ENCODE results near the gene IL19.

Gene IL19

DNA sequence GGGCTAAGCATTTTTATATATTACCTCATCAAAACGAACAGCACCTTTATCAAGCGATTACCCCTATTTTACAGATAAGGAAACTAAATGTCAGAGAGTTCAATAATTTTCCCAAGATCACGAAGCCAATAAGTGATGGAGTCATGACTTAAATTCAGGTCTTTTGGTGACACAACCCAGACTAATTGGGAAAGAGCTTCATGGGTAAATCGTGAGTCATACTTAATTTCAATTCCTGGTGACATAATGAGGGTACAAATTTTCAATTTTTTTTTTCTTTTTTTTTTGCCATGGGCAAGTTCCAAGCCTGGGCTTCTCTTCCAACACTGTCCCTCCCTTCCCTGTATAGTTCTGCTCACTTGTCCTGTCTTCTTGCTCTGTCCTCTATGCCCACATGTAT, 31.8 kb downstream of the IL19 start:
- no peak for DNase-seq

DNA sequence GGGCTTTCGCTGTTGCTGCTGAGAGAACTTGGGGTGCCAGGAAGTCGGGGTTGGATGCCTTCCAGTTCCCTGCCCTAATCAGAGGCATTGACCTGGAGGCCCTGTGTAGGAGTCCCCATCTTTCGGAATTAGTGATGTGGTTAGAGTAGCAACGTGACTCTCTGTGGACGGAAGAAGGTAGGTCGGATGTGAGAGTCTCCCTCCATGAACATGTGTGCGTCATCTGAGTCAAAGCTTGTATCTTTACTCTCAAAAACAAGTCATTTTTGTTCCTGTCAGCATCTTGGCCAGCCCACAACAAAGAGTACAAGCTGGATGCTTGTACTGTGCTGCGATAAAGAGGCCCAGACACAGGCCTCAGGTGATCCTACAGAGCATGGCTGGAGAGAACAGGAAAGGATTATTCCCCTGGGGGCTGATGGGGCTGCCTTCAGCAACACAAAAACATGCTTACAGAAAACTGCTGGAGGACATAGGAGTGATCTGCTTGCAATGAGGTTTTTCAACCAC, 32.7 kb downstream of the IL19 start:
- DNase-seq, result no peak

DNA sequence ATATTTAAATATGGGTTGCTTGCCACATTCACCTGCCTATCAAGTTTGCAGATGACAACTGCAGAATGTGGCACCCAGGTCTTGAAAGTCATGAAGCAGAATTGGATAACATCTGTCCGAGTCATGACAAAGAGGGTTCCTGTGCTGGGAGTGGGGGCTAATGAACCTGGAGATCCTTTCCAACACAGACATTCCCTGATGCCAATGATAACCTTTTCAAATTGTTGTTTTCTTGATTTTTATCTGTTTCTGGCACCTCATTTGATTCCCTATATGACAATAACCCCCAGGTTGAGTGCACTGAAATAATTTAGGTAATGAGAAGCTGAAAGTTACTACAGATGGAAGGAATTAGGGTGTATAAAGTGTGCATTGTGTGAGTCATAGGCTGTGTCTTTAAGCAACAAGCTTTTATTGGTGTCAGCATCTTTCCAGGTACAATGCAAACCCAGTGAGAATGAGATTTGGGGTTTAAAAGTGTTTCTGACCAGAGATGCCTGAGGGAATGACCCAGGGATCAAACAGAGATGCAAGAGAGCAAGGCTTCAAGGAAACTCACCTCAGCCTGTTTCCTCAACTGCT, 33.7 kb downstream of the IL19 start:
- DNase-seq, result no peak

DNA sequence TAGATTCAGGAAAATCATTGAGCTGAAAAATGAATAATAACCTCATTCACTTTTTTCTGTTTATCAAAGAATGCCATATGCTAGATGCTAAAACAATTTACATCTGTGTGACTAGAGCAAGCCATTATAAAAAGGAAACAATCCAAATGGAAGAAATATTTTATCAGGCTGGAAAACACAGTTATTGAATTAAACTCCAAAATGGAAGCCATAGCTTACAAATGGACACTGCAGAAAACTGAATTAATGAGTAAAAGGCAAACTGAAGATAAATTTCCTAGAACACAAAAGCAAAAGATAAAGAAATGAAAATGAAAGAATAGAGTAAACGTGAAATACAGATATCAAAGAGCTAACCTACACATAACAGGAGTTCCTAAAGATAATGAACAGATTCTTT, 34.8 kb downstream of the IL19 start:
- no peak for DNase-seq

DNA sequence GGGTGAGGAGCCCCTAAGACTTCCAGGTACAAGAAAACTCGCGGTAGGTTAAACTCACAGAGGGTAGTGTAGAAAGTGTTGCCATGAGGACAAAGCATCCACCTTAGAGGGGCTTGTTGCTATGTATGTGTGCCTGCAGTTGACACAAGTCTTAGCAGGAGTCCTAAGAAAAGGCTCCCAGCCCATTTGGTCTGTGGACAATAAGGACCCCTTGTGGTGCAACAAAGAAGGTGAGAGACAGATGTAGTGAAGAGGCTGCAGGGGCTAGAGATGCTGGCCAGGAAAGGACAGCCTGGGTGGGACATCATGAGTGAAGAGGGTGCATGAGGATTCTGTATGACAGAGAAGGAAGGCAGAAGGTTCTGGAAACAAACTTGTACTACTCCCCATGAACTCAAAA, 38.0 kb downstream of the IL19 start:
- no peak for DNase-seq

DNA sequence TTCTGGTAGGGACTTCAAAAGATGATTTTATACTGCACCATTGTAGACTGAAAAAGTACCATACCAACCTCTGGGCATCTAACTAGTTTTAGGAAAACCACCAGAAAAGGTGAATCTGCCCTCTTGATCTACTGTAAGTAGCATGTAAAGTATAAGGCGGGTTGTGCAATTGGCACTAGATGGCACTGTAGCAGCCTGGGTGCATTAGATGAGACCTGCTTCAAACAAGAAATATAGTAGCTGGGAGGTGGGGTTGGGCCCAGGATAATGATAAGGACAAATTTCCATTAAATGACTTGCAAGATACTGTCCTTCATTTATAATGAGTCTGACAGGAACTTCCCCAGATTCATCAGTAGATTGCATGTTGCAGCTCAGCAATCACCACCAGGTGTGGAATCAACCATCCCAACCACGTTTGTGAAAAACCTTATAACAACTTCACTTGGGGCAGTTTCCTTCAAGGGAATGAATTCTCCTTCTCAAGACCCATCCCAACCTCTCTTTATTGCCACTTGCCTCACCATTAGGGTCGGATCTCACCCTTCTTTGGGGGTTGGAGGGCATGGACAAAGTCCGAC, 39.0 kb downstream of the IL19 start:
- peak; percentile 19 for DNase-seq

DNA sequence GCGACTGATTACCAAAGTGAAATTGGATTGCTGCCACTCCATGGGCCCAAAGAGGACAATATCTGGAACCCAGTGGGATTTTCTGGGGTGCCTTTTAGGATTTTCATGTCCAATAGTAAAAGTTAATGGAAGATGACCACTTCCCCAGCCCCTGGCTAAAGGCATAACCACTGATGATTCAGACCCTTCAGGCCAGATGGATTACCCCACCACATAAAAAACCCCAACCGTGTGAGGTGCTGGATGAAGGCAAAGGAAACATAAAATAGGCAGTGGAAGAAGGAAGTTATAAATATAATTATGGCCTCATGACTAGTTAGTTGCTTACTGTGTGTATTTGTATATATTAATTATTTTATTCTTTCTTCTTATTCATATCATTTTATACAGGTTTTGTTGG, 41.9 kb downstream of the IL19 start:
- DNase-seq, result no peak

DNA sequence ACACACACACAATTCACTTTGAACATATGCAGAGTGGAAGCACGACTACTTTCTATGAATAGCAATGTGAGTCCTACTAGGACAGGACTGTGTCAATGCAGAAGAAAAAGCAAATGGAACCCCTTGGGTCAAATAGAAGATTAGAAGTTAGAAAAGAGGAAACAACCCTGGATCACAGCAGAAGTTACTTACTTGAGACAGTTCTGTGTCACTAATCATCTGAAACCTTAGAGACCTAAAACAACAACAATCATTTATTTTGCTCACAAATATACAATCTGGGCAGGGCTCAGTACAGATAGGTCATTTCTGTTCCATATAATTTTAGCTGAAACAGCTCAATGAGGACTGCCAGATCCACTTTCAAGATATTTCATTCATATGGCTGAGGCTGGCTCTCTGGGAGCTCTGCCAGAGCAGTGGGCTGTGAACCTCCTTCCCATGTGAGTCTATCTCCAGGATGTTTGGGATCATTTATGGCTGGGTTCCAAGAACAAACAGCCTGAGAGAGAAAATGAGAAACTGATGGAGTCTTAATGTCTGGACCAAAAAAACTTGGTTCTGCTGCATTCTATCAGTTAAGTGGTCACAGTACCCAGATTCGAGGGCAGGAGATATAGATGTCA, 44.3 kb downstream of the IL19 start:
- DNase-seq, result no peak

DNA sequence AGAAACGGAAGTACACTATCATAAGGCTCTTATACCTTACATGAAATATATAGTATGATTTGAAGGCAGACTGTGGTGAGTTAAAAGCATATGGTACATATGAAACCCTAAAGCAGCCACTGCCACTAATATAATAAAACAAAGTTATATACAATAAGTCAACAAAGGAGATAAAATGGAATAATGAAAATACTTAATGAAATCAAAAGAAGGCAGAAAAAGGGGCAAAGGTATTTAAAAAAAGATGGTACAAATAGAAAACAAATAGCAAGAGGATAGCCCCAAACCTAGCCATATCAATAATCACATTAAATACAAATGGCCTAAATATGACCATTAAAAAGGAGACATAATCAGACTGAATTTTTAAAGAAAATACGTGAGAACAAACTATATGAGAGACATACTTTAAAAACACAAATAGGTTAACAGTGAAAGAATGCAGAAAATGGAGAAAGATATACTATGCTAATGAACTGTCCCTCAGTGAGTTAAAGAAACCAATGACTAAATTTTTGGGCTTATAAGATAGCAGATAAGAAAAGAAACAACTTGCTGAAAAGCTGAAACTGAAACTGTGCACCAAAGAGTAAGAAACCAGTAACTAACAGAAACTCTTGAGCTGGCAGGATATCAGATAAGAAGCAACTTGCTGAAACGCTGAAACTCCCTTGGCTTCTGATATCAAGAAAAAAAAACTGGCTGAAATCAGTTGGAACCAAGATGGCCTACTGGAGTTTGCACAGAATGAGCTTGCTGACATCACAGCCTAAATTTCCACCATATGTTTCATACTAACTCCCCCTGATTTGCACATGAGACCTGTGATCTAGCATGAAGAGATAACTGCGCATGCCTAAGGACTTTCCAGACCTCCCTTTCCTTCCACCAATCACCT, 46.1 kb downstream of the IL19 start:
- DNase-seq, result no peak

DNA sequence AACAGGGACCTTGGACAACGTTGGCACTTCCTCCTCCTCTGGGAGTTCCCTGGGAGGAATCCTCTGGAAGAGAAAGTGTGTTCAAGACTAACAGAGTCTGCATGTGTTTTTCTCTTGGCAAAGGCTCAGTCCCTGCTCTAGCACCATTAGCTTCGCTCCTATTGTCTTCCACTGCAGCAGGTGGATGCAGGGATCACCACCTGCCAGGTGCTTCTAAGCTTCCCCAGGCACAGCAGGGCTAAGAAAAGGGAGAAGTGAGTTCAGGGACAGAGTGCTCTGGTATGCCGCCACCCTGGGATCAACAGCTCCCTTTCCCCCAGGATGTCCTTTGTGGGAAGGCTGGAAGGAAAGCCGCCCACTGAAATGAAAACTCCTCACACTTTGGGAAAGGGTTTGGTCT, 50.9 kb downstream of the IL19 start:
- DNase-seq, result no peak

DNA sequence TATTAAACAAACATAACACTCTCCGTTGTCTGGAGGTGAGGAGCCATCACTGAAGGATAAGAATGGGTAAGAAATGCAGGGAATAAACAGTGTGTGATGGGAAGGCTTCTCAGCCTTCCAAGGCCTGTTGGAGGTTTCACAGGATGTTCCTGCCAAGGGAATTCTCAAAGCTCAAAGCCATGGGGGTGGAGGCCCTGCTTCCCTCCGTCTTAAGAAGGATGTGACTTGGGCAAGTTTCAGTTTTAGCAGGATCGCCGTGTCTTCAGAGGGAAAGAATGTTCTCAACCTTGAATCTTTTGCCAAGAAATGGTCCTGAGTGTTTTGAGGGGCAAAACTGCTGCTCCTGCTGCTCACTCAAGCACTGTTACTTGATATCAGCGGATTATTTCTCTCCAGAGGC, 53.2 kb downstream of the IL19 start:
- DNase-seq, result no peak

DNA sequence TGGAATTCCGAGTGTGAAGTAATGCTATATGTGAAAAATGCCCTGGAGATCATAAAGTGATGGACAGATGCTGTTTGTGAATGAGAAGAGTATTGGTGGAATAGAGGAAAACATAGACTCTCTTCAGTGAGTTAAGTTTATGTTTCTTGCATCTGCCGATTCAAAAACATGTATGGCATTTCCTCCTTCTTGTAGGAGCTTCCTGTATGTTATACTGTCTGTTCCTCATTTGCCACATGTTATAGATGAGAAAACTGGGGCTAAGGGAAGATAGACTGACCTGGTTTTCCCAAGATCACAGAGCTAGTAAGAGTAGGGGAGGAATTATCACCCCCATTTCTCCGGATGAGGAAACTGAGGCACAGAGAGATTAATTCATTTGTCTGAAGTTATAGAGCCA, 53.8 kb downstream of the IL19 start:
- DNase-seq, result no peak

DNA sequence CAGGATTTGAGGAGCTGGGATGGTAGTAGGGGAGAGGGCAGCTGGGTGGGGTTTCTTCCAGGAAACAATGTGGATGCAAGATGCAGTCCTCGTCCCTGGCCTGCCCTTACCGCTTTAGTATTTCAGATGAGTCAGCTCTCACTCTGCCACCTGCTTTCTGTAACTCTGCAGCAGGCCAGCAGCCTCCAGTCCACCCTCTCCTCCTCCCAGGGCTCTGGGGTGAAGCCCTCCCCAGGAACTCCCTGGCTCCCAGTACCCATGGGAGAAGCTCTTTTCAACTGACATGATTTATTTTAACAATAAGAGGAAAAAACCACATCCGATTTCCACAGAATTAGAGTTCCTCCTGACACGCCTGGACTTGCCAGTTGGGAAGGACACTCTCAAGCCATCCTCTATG, 55.8 kb downstream of the IL19 start:
- peak; percentile 16 for DNase-seq

DNA sequence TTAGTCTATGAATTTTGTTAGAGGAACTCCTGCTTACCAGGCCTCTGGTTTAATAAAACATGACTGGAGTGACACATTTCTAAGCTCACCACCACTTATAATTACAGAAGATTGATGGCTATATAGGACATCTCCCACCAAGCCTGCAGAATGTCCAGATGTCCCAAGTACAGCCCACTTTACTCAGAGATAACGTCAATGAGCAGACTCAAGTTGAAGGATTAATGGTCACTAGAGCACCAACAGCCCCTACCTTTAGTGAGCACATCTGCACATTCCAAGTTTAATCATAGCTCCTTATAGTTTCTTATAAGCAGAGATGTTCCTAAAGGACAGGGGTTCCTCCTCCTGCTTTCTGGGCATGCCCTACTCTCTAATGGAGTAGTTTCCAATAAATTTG, 57.5 kb downstream of the IL19 start:
- DNase-seq, result no peak

DNA sequence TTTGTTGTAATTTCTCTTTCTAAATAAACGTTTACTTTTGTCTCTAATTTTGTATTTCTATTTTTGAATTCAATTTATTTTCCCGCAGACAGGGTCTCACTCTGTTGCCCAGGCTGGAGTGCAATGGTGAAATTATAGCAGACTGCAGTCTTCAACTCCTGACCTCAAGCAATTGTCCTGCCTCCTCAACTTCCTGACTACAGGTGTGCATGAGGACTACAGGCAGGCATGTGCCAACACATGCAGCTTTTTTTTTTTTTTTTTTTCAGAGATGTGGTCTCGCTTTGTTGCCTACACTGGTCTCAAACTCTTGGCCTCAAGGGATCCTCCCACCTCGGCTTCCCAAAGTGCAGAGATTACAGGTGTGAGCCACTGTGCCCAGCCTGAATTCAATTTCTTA, 58.2 kb downstream of the IL19 start:
- no peak for DNase-seq

DNA sequence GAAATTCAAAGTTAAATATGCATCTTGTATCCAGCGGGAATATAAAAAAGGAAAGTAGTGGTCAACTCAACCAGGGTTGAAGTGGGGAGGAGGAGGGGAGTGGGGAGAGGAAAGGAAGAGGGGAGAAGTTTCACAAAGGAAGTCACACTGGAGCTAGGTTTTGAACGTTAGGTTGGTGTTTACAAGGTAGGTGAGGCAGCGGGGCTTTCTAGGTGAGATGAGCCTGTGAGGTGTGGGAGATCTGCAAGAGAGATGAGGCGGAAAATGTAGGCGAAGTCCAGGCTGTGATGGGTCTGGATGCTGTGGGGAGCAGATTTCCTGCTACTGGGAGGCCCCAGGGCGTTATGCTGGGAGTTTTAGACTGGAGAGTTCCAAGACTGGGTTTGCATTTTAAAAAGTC, 58.7 kb downstream of the IL19 start:
- DNase-seq, result no peak

DNA sequence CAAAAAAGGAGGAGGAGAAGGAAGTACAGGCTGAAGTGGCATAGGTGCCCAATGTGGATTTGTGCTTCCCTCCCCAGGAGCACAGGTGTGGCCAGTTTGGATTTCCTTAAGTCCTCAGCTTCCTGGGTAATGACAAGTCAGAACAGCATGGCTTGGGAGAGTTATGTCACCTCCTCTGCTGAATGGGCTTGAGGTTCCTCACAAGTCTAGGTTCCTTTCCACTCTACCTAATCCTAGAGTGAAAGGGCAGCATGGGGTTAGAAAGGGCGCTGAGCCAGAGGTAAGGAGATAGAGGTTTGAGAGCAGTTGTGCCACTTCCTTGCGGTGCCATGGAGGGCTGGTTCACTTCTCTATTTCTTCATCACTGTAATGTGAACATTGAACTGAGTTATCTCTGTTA, 59.3 kb downstream of the IL19 start:
- DNase-seq, result no peak

DNA sequence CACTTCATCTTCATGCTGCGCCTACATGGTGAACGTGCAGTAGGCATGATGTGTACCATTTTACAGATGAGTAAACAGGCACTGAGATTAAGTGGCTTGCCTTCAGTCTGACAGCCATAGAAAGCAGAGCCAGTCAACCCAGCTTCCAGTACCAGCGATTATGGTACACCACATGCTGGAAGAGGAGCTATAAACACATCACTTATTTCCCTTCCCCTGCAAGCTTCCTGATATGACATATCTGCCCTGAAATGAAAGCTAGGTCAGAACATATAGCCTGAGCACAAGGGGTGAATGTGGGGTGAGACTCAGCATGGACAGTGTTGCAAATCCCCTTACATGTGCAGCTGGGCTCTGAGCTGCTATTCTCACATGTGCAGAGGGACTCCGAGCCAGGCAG, 61.1 kb downstream of the IL19 start:
- DNase-seq, result no peak

DNA sequence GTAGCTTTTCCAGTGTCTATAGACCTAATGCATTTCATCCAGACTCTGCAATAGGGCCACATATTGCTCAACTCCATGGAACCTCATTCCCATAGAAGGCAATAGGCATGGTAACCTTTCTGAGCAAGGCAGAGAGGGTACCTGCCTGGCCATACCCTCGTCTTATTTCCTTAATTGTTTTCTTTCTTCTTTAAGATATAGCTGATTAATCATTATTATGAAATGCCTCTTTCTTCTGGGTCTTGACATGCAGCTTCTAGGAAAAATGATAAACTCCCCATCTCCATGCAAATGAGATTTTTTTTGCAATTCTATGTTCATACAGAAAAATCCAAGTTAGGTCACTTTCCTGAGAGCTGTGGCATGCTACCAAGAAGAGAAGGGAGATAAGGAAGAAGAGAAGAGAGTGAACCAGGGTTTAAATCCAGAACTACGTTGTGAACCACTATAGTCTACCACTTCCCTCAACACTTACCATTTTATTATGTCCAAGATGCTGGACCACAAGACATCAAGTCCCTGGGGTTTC, 61.8 kb downstream of the IL19 start:
- DNase-seq, result no peak

DNA sequence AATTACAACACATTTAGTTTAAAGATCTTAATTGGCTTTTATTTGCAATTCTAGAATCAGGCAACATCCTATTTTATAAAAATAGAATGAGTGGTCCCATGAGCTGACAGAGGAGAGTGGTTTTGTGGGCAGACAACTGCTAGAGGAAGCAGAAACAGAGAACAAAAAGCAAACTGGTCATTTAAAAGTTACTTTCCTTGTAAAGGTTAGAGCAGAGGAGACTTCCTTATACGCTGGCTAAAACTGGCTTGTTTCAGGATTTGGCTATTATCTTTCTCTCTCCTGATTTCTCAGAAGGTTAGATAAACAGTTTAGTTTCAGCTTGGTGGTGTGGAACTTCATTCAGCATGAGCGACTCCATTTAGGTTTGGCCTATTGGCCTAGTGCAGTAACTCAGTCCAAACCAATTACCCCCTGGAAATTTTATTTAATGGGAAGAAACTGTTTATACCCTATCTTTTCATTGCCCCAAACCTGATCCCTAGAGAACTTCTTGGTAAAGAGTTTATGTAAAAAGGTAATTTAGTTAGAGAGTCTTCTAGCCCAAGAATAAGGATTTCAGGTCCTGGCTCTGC, 62.6 kb downstream of the IL19 start:
- DNase-seq, result no peak

DNA sequence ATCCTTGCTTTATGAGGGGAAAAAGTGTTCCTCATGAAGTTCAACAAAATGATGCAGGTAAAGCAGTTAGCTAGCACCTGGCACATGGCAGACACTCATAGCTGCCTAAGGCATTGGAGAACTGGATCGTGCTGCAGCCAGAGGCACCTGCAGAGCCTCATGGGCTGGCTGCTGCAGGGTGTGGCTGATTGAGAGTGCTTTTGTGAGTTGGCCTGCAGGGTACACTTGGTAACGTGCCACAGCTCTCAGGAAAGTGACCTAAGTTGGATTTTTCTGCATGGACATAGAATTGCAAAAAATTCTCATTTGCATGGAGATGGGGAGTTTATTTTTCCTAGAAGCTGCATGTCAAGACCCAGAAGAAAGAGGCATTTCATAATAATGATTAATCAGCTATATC, 63.2 kb downstream of the IL19 start:
- DNase-seq, result peak; percentile 12

DNA sequence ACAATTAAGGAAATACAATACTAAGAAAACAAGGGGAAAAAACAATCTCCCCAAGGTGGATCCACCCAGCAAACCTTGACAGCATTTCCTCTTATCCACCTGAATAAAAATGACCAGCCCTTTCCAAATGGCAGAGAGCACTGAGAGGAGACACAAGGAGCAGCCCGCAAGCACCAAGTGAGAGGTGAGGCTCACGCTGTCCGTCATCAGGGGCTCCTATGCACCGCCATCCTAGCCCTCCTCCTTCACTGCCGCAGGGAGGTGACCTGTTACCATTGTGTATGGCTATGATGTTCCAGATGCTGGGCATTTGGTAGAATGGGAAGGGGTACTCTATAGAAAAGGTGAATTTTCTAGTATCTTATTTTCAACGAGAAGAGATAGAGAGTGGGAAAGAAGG, 63.6 kb downstream of the IL19 start:
- no peak for DNase-seq

DNA sequence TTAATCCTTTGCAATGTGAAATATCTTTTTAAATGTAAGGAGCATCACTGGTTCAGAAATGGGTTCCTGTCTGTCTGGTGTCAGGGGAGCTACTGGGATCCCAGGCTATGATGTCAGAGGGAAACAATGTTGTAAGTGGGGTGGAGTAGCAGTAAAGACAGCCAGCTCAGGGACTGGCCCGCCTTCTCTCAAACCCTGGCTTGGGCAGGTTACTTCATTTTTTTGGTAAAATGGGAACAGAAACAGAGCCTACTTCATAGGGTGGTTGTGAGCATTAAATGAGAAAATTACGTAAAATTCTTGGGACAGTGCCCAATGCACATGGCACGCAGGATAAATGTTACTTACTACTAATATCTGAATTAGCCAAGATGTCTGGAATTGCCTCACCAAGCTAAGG, 64.1 kb downstream of the IL19 start:
- DNase-seq, result no peak

Data from NCI-H510A treated with DMSO at 0.1 percent for 48 hours (cell line).